Measurements from ENCODE around the gene SDR9C7. TPM values are rescaled to one million over a fixed set of nuclear protein-coding genes. Genes with fewer than 3 reads are reported as not detected.
"Not testable (repeated sequence)": the region's sequence is repeated elsewhere in the genome, so short reads cannot be mapped to it uniquely, and the experiment has no call there.

The SDR9C7 gene
- not detected for total RNA-seq

- ATAC-seq (ENCODE audit: low FRiP score), result no peak
Observed at GRCh38 chr12:56933826-56934625, at the start of gene SDR9C7. Gene SDR9C7, minus strand, starts transcription at chr12:56934408. Its CDS starts 147 bp downstream, at chr12:56934261.

GRCh38 chr12:56983386-56983785 lies 49.2 kb upstream of the SDR9C7 start:
- DNase-seq (ENCODE audit: low spot score), result no peak
- no peak for ATAC-seq (ENCODE audit: low FRiP score)
- TF ChIP-seq CTCF (IDR thresholded peaks at IDR 0.05), result no peak

More at GRCh38 chr12:56933826-56934625, at the start of gene SDR9C7:
- no peak for TF ChIP-seq CTCF (IDR thresholded peaks at IDR 0.05)
- no peak for DNase-seq (ENCODE audit: low spot score)

- ATAC-seq (ENCODE audit: low FRiP score); DNase-seq (ENCODE audit: low spot score): not testable (repeated sequence)
Observed at GRCh38 chr12:56982578-56983236, 48.5 kb upstream of the SDR9C7 start.

- DNase-seq (ENCODE audit: low spot score) (no peak), ATAC-seq (ENCODE audit: low FRiP score) (no peak)
- no peak for TF ChIP-seq CTCF (IDR thresholded peaks at IDR 0.05)
Observed at GRCh38 chr12:56980941-56981530, 46.8 kb upstream of the SDR9C7 start.

- DNase-seq (ENCODE audit: low spot score), result no peak
- TF ChIP-seq CTCF (IDR thresholded peaks at IDR 0.05), result no peak
- no peak for ATAC-seq (ENCODE audit: low FRiP score)
Observed at GRCh38 chr12:56980268-56980667, 46.1 kb upstream of the SDR9C7 start.

- no peak for TF ChIP-seq CTCF (IDR thresholded peaks at IDR 0.05)
- DNase-seq (ENCODE audit: low spot score), result no peak
- no peak for ATAC-seq (ENCODE audit: low FRiP score)
Observed at GRCh38 chr12:56979628-56980027, 45.4 kb upstream of the SDR9C7 start.

- DNase-seq (ENCODE audit: low spot score), result no peak
- ATAC-seq (ENCODE audit: low FRiP score), result no peak
- TF ChIP-seq CTCF (IDR thresholded peaks at IDR 0.05), result no peak
Observed at GRCh38 chr12:56978397-56979138, 44.4 kb upstream of the SDR9C7 start.

- not testable (repeated sequence) for DNase-seq (ENCODE audit: low spot score); ATAC-seq (ENCODE audit: low FRiP score)
Observed at GRCh38 chr12:56977361-56977760, 43.2 kb upstream of the SDR9C7 start.

- ATAC-seq (ENCODE audit: low FRiP score); DNase-seq (ENCODE audit: low spot score): not testable (repeated sequence)
Observed at GRCh38 chr12:56974224-56974623, 40.0 kb upstream of the SDR9C7 start.

GRCh38 chr12:56968910-56969309 lies 34.7 kb upstream of the SDR9C7 start:
- ATAC-seq (ENCODE audit: low FRiP score); DNase-seq (ENCODE audit: low spot score): not testable (repeated sequence)
